HepG2 (cell line): Measurements from ENCODE around the gene ALK. TPM values are rescaled to one million over a fixed set of nuclear protein-coding genes. Genes with fewer than 3 reads are reported as not detected.

Source experiments
- ATAC-seq: fragments of 200-7000 bp; cut with Tn5 transposase; 3 replicates; pipeline ENCODE4 v1.9.1; 2020; ENCODE audit warnings: mild to moderate bottlenecking, moderate library complexity
- BruUV-seq: library from RNA; stranded (reverse); fragments of 400-500 nt; replicated peaks from 2 replicates; lab custom pipeline; 2021; lab: Mats Ljungman, UMichigan
- CTCF ChIA-PET: fragments of 300-600 bp; formaldehyde crosslinking; extraction: SDS; loops from one replicate; lab custom pipeline; 2021; ENCODE audit warnings: low total read pairs, inconsistent platforms, low intra/inter-chr PET ratio; lab: Yijun Ruan, JAX
- POLR2A ChIA-PET: fragments of 350-600 bp; sonication (Branson Sonifier 250); formaldehyde crosslinking; loops from one replicate; lab custom pipeline; 2020; ENCODE audit warnings: antibody characterized with exemption, inconsistent platforms; lab: Yijun Ruan, JAX
- DNase-seq: peaks from one replicate; pipeline ENCODE4 v3.0.0-alpha.2; 2015; ENCODE audit warnings: low spot score
- FAIRE-seq: peaks from 3 replicates; lab custom pipeline; 2011; peaks lifted over from hg19 to GRCh38; lab: Jason Lieb, UNC
- H2AFZ ChIP-seq: one replicate; pipeline ENCODE4 v1.6.1; 2011; ENCODE audit warnings: low read length, inconsistent platforms
- H3K27ac ChIP-seq: fragments of 300-600 bp; 3 replicates; pipeline ENCODE4 v1.8.0; 2011; ENCODE audit warnings: mixed run types, mild to moderate bottlenecking, mixed read lengths, low read length, inconsistent platforms; ENCODE audit not compliant: insufficient read depth; ENCODE audit errors: extremely low read length
- H3K27me3 ChIP-seq, 2 experiments: fragments of 200-600 bp in 1 of 2; 2 replicates in 1 of 2; 3 replicates in 1 of 2; pipeline versions ENCODE4 v1.6.0 to v1.8.0; 2011; ENCODE audit warnings: low read length in 2 of 2, mild to moderate bottlenecking in 2 of 2, moderate library complexity in 2 of 2, inconsistent platforms in 1 of 2; ENCODE audit not compliant: insufficient read depth in 2 of 2, control insufficient read depth in 1 of 2
- H3K36me3 ChIP-seq, 2 experiments: fragments of 200-600 bp in 1 of 2; replicated peaks in 1 of 2; 2 replicates in 1 of 2; 3 replicates in 1 of 2; pipeline versions ENCODE4 v1.5.1 to v1.8.0; 2011; ENCODE audit warnings: low read length in 2 of 2, inconsistent platforms in 1 of 2; ENCODE audit not compliant: insufficient read depth in 2 of 2, control insufficient read depth in 1 of 2
- H3K4me1 ChIP-seq: 2 replicates; pipeline ENCODE4 v1.5.1; 2012; ENCODE audit warnings: low read length, inconsistent platforms; ENCODE audit not compliant: insufficient read depth
- H3K4me2 ChIP-seq: 2 replicates; pipeline ENCODE4 v1.6.0; 2011; ENCODE audit warnings: low read depth, low read length, inconsistent platforms
- H3K4me3 ChIP-seq, 3 experiments: fragments of 200-600 bp in 1 of 3; sonication (generic), shearing (Covaris generic) in 1 of 3; replicated peaks in 1 of 3; 2 replicates each; pipeline ENCODE4 v1.5.1; 2011 to 2016; ENCODE audit warnings: low read length in 3 of 3, inconsistent platforms in 2 of 3, low read depth in 2 of 3, mild to moderate bottlenecking in 2 of 3, control low read depth in 1 of 3, mixed read lengths in 1 of 3; ENCODE audit not compliant: insufficient read depth in 1 of 3
- H3K79me2 ChIP-seq: one replicate; pipeline ENCODE4 v1.6.1; 2011; ENCODE audit warnings: low read length, inconsistent platforms; ENCODE audit not compliant: insufficient read depth
- H3K9ac ChIP-seq: 2 replicates; pipeline ENCODE4 v1.6.0; 2011; ENCODE audit warnings: mild to moderate bottlenecking, low read depth, low read length, inconsistent platforms; ENCODE audit not compliant: insufficient read depth
- H3K9me3 ChIP-seq: 2 replicates; pipeline ENCODE4 v1.5.1; 2012; ENCODE audit warnings: mild to moderate bottlenecking, low read length
- H4K20me1 ChIP-seq: 2 replicates; pipeline ENCODE4 v1.6.0; 2011; ENCODE audit warnings: inconsistent platforms, mild to moderate bottlenecking, low read length, moderate library complexity; ENCODE audit not compliant: insufficient read depth
- ARNT2 ChIP-seq: sonication (generic); formaldehyde crosslinking; IDR thresholded peaks from 2 replicates; pipeline ENCODE4 v1.8.0; 2022; ENCODE audit warnings: mild to moderate bottlenecking, low read depth, missing genetic modification reagents, moderate library complexity
- ELF1 ChIP-seq: sonication (generic); formaldehyde crosslinking; IDR thresholded peaks from 2 replicates; pipeline ENCODE4 v1.4.0; 2020; ENCODE audit warnings: missing genetic modification reagents
- FOXA1 ChIP-seq, 2 experiments: fragments of 450-650 bp in 1 of 2; sonication (generic) in 1 of 2; formaldehyde crosslinking in 1 of 2; IDR thresholded peaks; 2 replicates each; pipeline versions ENCODE4 v1.4.0 to v1.6.1; 2016 to 2020; ENCODE audit warnings: missing genetic modification reagents in 1 of 2
- FOXJ3 ChIP-seq: sonication (generic); formaldehyde crosslinking; IDR thresholded peaks from 2 replicates; pipeline ENCODE4 v1.4.0; 2020; ENCODE audit warnings: missing genetic modification reagents, mild to moderate bottlenecking, borderline replicate concordance
- KDM4B ChIP-seq: sonication (generic); formaldehyde crosslinking; IDR thresholded peaks from 2 replicates; pipeline ENCODE4 v1.4.0; 2020; ENCODE audit warnings: missing genetic modification reagents
- MTF1 ChIP-seq: sonication (generic); formaldehyde crosslinking; IDR thresholded peaks from 2 replicates; pipeline ENCODE4 v1.5.0; 2020; ENCODE audit warnings: missing genetic modification reagents
- PHF5A ChIP-seq: IDR thresholded peaks from one replicate; pipeline ENCODE4 v1.6.1; 2018; ENCODE audit warnings: low read depth, missing genetic modification reagents; ENCODE audit not compliant: unreplicated experiment
- SMC3 ChIP-seq: IDR thresholded peaks from 2 replicates; pipeline ENCODE4 v1.6.1; 2011; ENCODE audit warnings: low read length, improper control_type of control experiment
- SRY ChIP-seq: sonication (generic); formaldehyde crosslinking; IDR thresholded peaks from 2 replicates; pipeline ENCODE4 v1.8.0; 2022; ENCODE audit warnings: mild to moderate bottlenecking, missing genetic modification reagents
- U2AF2 ChIP-seq: fragments of 200-400 bp; formaldehyde crosslinking; IDR thresholded peaks from 2 replicates; pipeline ENCODE4 v1.6.1; 2017; ENCODE audit warnings: low read depth, mild to moderate bottlenecking, low read length
- ZBTB7B ChIP-seq: sonication (generic); formaldehyde crosslinking; IDR thresholded peaks from 2 replicates; pipeline ENCODE4 v1.4.0; 2020; ENCODE audit warnings: missing genetic modification reagents
- ZNF264 ChIP-seq: sonication (generic); formaldehyde crosslinking; IDR thresholded peaks from 2 replicates; pipeline ENCODE4 v1.4.0; 2020; ENCODE audit warnings: missing genetic modification reagents
- ZNF441 ChIP-seq: sonication (generic); formaldehyde crosslinking; IDR thresholded peaks from 2 replicates; pipeline ENCODE4 v1.7.0; 2021; ENCODE audit warnings: missing genetic modification reagents, borderline replicate concordance
- WGBS: methylation state at CpG from one replicate; pipeline ENCODE4 v1.1.6; 2017; ENCODE audit warnings: low lambda C conversion rate; 5-methylcytosine and 5-hydroxymethylcytosine counted together
- in situ Hi-C: cut with HindIII; loops from 2 replicates; pipeline ENCODE4 v1.10.0; 2017; ENCODE audit warnings: low pct_unique_long_range_greater_than_20kb; ENCODE audit not compliant: extremely low pct_ligation_motif_present
- intact Hi-C: fragments of 100-400 bp; cut with micrococcal nuclease; formaldehyde crosslinking; loops from one replicate; pipeline ENCODE4 v1.10.0; 2022; ENCODE audit not compliant: unreplicated experiment
- polyA plus RNA-seq, 8 experiments: library from polyadenylated mRNA; depleted of rRNA in 3 of 8; stranded (reverse) in 7 of 8; unstranded in 1 of 8; fragments of >200 nt; fragmentation: Illumina TruSeq in 4 of 8; extraction: Trizol in 4 of 8; gene quantifications; 2 replicates each; pipeline versions ENCODE4 v1.2.1 to v1.2.3, GENCODE V29; 2011 to 2016; ENCODE audit warnings: low read depth in 4 of 8, missing spikeins in 1 of 8, mixed read lengths in 1 of 8; ENCODE audit not compliant: insufficient read depth in 1 of 8
- total RNA-seq, 5 experiments: library from RNA; depleted of rRNA; stranded (reverse); fragments of >200 nt; fragmentation: Illumina TruSeq; extraction: Trizol; gene quantifications; 2 replicates each; pipeline ENCODE4 v1.2.3, GENCODE V29; 2016; ENCODE audit warnings: low read depth in 1 of 5
- TF ChIP-seq, protein P1 (sequence below): sonication (generic); formaldehyde crosslinking; IDR thresholded peaks from one replicate; pipeline ENCODE4 v1.5.1; 2020; ENCODE audit warnings: mild to moderate bottlenecking, missing genetic modification reagents; ENCODE audit errors: not compliant biosample characterization

Gene ALK
- total and polyA plus RNA-seq, 2 of the 13 experiments (the other 11 are each of a cell fraction or from before 2014, with no cell fraction given) = not detected

DNA sequence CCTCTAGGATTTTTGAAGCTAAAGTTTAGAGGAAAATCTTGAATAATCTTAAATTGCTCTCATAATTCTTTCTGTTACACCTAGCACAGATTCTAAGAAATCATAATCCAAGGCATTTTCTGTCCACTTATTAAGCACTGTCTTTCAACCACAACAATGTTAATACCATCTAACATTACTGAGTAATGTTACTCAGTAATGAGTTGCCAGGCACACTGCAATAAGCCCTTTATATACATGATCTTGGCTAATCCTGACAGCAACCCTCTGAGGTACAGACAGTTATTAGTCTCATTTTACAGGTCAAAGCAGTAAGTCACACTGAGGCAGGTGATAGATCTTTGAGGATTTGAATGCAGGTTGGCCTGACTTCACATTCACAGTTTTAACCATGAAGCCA is 291.9 kb downstream of the ALK start:
- ATAC-seq (no peak), DNase-seq (no peak)
- H3K79me2 ChIP-seq = no peaks in the 10 kb centered on the region
- no TSS peak for BruUV-seq
- no peak overlapping the region for H3K4me3 ChIP-seq
- intact Hi-C loops = no loop called here
- no peak overlapping the region for H3K4me2 ChIP-seq
- TF ChIP-seq SRY (CRISPR knock-in tag) = no peak
- no peak for TF ChIP-seq SMC3
- no peak for TF ChIP-seq ELF1 (CRISPR knock-in tag)
- no peak for TF ChIP-seq ZBTB7B
- TF ChIP-seq MTF1 (CRISPR knock-in tag) = no peak
- no peak for TF ChIP-seq KDM4B
- no peak for TF ChIP-seq PHF5A (CRISPR knock-in tag)
- TF ChIP-seq FOXJ3 = no peak
- TF ChIP-seq, all 625 proteins: peak for 0
- no peak for FAIRE-seq
- ChIA-PET POLR2A (no interaction called here), CTCF (no interaction called here)
- Histone ChIP-seq H3K9me3 (no peaks in the 10 kb centered on the region), H3K27me3 (peaks cover 0 to 10% of the 10 kb centered on the region in 2 experiments; a peak in 3 of 5 replicates), H3K4me1 (no peaks in the 10 kb centered on the region), H3K9ac (no peak overlapping the region), H2AFZ (no peak overlapping the region), H3K27ac (no peak overlapping the region), H4K20me1 (no peaks in the 10 kb centered on the region), H3K36me3 (no peaks in the 10 kb centered on the region)
- in situ Hi-C loops = no loop called here

DNA sequence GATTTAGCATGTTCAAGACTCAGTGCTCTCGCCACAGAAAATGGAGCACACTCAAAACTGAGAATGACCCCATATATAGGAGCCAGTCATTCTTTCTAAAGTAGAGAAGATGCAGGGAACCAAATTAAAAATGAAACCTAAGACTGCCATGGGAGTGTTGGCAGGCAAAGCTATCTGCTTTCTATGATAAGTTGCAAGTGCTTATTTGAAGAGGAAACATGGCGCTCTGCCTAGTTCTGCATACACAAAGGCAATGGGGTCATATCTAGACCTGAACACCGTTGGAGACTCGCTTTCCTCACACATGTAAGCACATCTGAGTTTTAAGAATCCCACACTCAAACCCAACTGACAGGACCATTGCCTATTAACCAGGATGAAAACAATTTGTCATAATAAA is 292.5 kb downstream of the ALK start:
- POLR2A ChIA-PET = no interaction called here
- H3K4me3 ChIP-seq = no peak overlapping the region
- 15% methylated on average over 4 of the region's 4 CpGs for WGBS
- no peaks in the 10 kb centered on the region for H3K36me3 ChIP-seq
- no peak overlapping the region for H2AFZ ChIP-seq
- H3K79me2 ChIP-seq = no peaks in the 10 kb centered on the region
- ATAC-seq = no peak
- no peak overlapping the region for H3K4me2 ChIP-seq
- CTCF ChIA-PET = no interaction called here
- BruUV-seq = no TSS peak
- FAIRE-seq = no peak
- no peak for DNase-seq
- H4K20me1 ChIP-seq = no peaks in the 10 kb centered on the region
- H3K9ac ChIP-seq = no peak overlapping the region
- no peaks in the 10 kb centered on the region for H3K9me3 ChIP-seq
- H3K4me1 ChIP-seq = no peaks in the 10 kb centered on the region
- peaks cover 0 to 10% of the 10 kb centered on the region in 2 experiments; a peak in 3 of 5 replicates for H3K27me3 ChIP-seq
- in situ Hi-C loops (no loop called here), intact Hi-C loops (no loop called here)
- H3K27ac ChIP-seq = no peak overlapping the region
- TF ChIP-seq ZNF264 (CRISPR knock-in tag) (no peak), ARNT2 (no peak), FOXA1 (IDR thresholded peaks at IDR 0.05) (no peak), FOXA1 (CRISPR knock-in tag; IDR thresholded peaks at IDR 0.05) (no peak), U2AF2 (no peak), ZNF441 (no peak)
- TF ChIP-seq, protein P1, sequence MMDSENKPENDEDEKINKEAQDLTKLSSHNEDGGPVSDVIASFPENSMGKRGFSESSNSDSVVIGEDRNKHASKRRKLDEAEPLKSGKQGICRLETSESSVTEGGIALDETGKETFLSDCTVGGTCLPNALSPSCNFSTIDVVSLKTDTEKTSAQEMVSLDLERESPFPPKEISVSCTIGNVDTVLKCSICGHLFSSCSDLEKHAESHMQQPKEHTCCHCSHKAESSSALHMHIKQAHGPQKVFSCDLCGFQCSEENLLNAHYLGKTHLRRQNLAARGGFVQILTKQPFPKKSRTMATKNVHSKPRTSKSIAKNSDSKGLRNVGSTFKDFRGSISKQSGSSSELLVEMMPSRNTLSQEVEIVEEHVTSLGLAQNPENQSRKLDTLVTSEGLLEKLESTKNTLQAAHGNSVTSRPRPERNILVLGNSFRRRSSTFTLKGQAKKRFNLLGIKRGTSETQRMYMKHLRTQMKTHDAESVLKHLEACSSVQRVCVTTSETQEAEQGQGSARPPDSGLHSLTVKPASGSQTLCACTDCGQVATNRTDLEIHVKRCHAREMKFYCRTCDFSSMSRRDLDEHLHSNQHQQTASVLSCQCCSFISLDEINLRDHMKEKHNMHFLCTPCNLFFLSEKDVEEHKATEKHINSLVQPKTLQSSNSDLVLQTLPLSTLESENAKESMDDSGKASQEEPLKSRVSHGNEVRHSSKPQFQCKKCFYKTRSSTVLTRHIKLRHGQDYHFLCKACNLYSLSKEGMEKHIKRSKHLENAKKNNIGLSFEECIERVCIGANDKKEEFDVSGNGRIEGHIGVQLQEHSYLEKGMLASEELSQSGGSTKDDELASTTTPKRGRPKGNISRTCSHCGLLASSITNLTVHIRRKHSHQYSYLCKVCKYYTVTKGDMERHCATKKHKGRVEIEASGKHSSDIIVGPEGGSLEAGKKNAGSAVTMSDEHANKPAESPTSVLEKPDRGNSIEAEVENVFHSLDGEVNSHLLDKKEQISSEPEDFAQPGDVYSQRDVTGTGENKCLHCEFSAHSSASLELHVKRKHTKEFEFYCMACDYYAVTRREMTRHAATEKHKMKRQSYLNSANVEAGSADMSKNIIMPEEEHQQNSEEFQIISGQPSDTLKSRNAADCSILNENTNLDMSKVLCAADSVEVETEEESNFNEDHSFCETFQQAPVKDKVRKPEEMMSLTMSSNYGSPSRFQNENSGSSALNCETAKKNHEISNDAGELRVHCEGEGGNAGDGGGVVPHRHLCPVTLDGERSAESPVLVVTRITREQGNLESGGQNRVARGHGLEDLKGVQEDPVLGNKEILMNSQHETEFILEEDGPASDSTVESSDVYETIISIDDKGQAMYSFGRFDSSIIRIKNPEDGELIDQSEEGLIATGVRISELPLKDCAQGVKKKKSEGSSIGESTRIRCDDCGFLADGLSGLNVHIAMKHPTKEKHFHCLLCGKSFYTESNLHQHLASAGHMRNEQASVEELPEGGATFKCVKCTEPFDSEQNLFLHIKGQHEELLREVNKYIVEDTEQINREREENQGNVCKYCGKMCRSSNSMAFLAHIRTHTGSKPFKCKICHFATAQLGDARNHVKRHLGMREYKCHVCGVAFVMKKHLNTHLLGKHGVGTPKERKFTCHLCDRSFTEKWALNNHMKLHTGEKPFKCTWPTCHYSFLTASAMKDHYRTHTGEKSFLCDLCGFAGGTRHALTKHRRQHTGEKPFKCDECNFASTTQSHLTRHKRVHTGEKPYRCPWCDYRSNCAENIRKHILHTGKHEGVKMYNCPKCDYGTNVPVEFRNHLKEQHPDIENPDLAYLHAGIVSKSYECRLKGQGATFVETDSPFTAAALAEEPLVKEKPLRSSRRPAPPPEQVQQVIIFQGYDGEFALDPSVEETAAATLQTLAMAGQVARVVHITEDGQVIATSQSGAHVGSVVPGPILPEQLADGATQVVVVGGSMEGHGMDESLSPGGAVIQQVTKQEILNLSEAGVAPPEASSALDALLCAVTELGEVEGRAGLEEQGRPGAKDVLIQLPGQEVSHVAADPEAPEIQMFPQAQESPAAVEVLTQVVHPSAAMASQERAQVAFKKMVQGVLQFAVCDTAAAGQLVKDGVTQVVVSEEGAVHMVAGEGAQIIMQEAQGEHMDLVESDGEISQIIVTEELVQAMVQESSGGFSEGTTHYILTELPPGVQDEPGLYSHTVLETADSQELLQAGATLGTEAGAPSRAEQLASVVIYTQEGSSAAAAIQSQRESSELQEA (CRISPR knock-in tag) = no peak
